SK-N-SH (cell line): ENCODE data around the gene TADA3.
A peak's percentile ranks its signal among the peaks of the same experiment; 100 is the strongest.

Experiments
- FOXJ3 ChIP-seq: sonication (generic); formaldehyde crosslinking; IDR thresholded peaks from 2 replicates; pipeline ENCODE4 v1.5.1; 2020; ENCODE audit warnings: mild to moderate bottlenecking, missing genetic modification reagents
- SMC3 ChIP-seq: IDR thresholded peaks from 2 replicates; pipeline ENCODE4 v1.6.1; 2012; ENCODE audit warnings: low read depth, low read length, improper control_type of control experiment
- TAF1 ChIP-seq: IDR thresholded peaks from 2 replicates; pipeline ENCODE4 v1.6.1; 2012; ENCODE audit warnings: low read depth, mild to moderate bottlenecking, low read length, moderate library complexity, borderline replicate concordance
- TF ChIP-seq, protein P1 (sequence below): fragments of 200-600 bp; sonication (generic); IDR thresholded peaks from 2 replicates; pipeline ENCODE4 v1.6.1; 2017; ENCODE audit warnings: antibody characterized with exemption, mild to moderate bottlenecking, moderate library complexity

DNA sequence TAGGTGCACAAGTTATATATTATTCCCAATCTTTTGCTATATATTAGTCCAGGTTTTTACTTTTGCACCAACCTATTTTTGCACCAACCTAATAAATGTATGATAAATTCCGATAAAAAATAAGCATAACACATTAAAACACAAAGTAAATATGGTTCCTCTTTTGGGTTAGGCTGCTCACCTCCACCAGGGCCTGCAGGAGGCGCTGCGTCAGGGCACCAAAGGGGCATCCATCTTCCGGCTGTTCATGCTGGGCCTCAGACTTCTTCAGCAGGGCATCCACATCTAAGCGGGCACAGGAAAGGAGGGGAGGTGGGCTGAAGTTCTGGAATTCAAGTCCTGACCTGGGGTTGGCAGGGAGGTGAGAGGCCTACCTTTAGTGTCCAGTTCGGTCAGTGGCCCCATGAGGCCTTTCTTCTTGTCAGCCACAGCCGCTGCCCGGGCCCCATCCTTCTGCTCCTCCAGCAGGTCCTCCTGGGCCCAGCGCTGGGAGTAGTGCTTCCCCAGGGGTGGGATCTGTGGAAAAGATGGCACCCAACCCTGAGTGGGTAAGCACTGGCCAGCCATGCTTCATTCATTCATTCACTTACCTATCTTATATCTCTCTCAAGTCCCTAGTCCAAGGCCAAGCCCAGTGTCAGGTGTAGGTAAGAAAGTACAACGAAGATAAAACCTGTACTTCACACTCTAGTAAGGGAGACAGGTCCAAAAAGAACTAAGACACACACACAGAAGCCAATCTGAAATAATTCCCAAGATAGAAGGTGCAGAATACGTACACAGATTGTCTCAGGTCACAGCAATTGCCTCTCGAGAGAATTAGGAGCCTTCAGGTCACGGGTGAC is 5.2 kb downstream of the TADA3 start:
- TF ChIP-seq FOXJ3 (CRISPR knock-in tag): no peak
- TF ChIP-seq TAF1: no peak
- TF ChIP-seq, protein P1, sequence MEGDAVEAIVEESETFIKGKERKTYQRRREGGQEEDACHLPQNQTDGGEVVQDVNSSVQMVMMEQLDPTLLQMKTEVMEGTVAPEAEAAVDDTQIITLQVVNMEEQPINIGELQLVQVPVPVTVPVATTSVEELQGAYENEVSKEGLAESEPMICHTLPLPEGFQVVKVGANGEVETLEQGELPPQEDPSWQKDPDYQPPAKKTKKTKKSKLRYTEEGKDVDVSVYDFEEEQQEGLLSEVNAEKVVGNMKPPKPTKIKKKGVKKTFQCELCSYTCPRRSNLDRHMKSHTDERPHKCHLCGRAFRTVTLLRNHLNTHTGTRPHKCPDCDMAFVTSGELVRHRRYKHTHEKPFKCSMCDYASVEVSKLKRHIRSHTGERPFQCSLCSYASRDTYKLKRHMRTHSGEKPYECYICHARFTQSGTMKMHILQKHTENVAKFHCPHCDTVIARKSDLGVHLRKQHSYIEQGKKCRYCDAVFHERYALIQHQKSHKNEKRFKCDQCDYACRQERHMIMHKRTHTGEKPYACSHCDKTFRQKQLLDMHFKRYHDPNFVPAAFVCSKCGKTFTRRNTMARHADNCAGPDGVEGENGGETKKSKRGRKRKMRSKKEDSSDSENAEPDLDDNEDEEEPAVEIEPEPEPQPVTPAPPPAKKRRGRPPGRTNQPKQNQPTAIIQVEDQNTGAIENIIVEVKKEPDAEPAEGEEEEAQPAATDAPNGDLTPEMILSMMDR: peak; percentile 66
- TF ChIP-seq SMC3: no peak
